ENCODE data around the gene PRMT2.

The PRMT2 gene

DNA sequence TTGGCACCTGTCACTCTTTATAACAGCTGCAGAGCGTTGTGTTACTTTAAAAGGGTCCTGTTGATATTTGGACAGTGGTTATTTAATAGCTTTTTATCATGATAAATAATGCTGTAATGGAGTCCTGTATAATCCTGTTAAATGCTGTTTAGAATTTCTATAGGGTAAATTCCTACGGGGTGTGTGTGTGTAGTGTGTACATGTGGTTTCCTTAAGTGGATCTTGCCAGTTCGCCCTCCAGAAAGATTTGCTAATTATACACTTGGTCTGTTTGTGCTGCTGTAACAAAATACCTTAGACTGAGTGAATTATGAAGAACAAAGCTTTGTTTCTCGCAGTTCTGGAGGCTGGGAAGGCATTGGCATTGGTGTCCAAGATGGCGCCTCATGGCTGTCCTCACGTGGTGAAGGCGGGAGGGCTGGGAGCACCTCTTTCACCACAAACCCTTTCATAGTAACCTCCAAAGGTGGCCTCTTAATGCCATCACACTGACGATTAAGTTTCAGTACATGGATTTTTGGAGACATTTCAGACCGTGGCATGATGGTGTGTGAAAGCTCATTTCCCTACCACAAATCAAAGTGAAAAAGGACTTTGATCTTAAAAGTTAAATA is 11.2 kb downstream of the PRMT2 start:
- DNase-seq, result no peak
- Histone ChIP-seq H3K27me3 (replicated peaks) (no peaks in the 10 kb centered on the region), H3K4me3 (ENCODE audit: low read depth, low read length) (no peak overlapping the region), H3K27ac (no peak overlapping the region), H3K36me3 (replicated peaks) (peaks cover 64% of the 10 kb centered on the region)
- TF ChIP-seq, protein P1, sequence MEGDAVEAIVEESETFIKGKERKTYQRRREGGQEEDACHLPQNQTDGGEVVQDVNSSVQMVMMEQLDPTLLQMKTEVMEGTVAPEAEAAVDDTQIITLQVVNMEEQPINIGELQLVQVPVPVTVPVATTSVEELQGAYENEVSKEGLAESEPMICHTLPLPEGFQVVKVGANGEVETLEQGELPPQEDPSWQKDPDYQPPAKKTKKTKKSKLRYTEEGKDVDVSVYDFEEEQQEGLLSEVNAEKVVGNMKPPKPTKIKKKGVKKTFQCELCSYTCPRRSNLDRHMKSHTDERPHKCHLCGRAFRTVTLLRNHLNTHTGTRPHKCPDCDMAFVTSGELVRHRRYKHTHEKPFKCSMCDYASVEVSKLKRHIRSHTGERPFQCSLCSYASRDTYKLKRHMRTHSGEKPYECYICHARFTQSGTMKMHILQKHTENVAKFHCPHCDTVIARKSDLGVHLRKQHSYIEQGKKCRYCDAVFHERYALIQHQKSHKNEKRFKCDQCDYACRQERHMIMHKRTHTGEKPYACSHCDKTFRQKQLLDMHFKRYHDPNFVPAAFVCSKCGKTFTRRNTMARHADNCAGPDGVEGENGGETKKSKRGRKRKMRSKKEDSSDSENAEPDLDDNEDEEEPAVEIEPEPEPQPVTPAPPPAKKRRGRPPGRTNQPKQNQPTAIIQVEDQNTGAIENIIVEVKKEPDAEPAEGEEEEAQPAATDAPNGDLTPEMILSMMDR (IDR thresholded peaks at IDR 0.05; ENCODE audit: low read depth, low read length, missing control alignments), result no peak
- in situ Hi-C loops (cut with HindIII; ENCODE audit: low pct_ligation_motif_present, low sequenced_read_pairs), result no loop called here

DNA sequence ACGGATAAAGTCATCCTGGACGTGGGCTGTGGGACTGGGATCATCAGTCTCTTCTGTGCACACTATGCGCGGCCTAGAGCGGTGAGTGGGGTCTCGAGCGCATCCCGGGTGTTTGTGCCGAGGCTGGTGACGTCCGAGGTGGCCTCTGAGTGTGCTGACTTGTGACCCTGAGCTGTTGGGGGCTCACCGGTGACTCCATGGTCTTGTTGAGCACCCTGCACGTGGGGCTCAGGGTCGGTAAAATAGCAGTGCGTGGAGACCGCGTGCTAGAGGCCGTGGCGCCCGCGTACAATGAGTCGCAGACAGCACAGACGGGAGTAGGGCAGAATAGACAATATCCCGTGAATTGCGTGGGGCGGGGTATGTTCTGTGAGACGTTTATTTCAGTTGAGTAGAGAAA is 13.1 kb downstream of the PRMT2 start:
- Histone ChIP-seq H3K27ac (no peak overlapping the region), H3K27me3 (replicated peaks) (no peaks in the 10 kb centered on the region), H3K36me3 (replicated peaks) (peaks cover 78% of the 10 kb centered on the region), H3K4me3 (ENCODE audit: low read depth, low read length) (no peak overlapping the region)
- TF ChIP-seq, protein P1 (IDR thresholded peaks at IDR 0.05; ENCODE audit: low read depth, low read length, missing control alignments), result no peak
- no peak for DNase-seq
- in situ Hi-C loops (cut with HindIII; ENCODE audit: low pct_ligation_motif_present, low sequenced_read_pairs), result no loop called here

DNA sequence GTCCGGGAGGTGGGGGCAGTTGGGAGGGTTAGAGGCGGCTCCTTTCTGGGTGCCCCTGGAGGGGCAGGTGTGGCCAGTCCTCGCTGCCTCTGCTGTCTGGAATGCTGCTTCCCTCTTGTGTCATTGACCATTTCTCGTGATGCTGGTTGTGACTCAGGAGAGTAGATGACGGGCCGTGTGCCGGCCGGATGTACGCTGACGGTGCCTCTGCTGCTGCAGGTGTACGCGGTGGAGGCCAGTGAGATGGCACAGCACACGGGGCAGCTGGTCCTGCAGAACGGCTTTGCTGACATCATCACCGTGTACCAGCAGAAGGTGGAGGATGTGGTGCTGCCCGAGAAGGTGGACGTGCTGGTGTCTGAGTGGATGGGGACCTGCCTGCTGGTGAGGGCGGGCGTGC is 13.9 kb downstream of the PRMT2 start:
- H3K27ac ChIP-seq, result no peak overlapping the region
- DNase-seq, result no peak
- peaks cover 78% of the 10 kb centered on the region for H3K36me3 ChIP-seq (replicated peaks)
- in situ Hi-C loops (cut with HindIII; ENCODE audit: low pct_ligation_motif_present, low sequenced_read_pairs), result no loop called here
- no peak overlapping the region for H3K4me3 ChIP-seq (ENCODE audit: low read depth, low read length)
- H3K27me3 ChIP-seq (replicated peaks), result no peaks in the 10 kb centered on the region
- TF ChIP-seq, protein P1 (IDR thresholded peaks at IDR 0.05; ENCODE audit: low read depth, low read length, missing control alignments), result no peak

DNA sequence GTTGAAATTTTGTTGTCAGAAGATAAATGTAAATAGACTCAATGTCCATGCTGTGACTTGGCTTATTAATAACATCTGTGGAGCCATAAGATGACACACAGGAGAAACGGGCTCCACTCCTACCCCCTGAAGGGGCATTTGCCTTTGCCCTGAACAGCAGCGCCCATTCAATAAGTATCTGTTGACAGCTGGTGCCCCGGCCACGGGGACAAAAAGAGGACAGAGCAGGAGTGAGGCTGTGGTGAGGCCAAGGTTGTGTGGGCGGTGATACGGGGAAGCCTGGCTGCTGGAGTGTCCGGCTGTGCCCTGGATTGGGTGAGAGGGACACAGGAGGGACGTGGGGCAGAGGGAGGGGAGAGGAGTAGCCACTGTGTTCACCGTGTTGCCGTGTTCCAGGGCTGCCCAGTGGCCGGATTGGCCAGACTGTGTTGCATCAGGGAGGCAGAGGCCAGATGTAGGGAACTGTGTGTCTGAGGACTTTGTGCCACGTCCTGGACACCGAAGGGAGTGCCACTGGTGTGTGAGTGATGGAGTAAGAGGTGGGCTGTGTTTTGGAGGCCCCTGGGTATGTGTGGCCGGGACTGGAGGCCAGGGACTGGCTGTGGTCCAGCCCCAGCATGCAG is 15.1 kb downstream of the PRMT2 start:
- in situ Hi-C loops (cut with HindIII; ENCODE audit: low pct_ligation_motif_present, low sequenced_read_pairs), result no loop called here
- H3K36me3 ChIP-seq (replicated peaks), result peaks cover 81% of the 10 kb centered on the region
- no peak overlapping the region for H3K4me3 ChIP-seq (ENCODE audit: low read depth, low read length)
- H3K27ac ChIP-seq, result no peak overlapping the region
- no peak for DNase-seq
- TF ChIP-seq, protein P1 (IDR thresholded peaks at IDR 0.05; ENCODE audit: low read depth, low read length, missing control alignments), result no peak
- no peaks in the 10 kb centered on the region for H3K27me3 ChIP-seq (replicated peaks)

DNA sequence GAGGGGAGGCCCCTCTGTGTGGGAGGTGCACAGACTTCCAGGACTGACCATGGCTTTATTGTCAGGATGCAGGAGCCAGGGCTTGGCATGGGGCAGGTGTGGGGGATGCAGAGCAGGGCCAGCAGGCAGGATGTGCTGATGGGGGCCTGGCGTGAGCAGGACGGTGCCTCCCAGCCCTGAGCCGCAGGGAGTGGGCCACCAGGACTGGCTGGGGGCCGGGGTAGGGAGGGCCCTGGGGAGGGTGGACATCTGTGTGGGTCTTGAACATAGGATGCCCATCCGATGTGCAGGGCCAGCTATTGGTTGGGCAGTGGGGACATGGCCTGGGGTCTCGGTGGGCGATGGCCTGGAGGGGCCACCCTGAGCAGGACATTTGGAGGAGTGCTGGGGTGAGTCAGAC is 15.6 kb downstream of the PRMT2 start:
- in situ Hi-C loops (cut with HindIII; ENCODE audit: low pct_ligation_motif_present, low sequenced_read_pairs), result no loop called here
- TF ChIP-seq, protein P1 (IDR thresholded peaks at IDR 0.05; ENCODE audit: low read depth, low read length, missing control alignments), result no peak
- H3K36me3 ChIP-seq (replicated peaks), result peaks cover 80% of the 10 kb centered on the region
- H3K4me3 ChIP-seq (ENCODE audit: low read depth, low read length), result no peak overlapping the region
- DNase-seq, result no peak
- H3K27me3 ChIP-seq (replicated peaks), result no peaks in the 10 kb centered on the region
- H3K27ac ChIP-seq, result no peak overlapping the region

DNA sequence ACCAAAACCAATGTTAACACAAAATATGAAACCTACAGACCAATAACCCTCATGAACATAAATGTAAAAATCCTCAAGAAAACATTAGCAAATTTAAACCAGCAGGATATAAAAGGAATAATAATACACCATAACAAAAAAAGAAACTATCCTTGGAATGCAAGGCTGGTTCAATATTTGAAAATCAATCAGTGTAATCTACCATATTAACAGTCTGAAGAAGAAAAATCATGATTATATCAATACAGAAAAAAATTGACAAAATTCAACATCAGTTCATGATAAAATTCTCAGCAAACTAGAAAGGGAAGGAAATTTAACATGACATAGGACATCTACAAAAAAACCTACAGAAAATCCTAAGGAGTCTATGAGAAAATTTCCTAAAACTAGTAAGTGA is 19.8 kb downstream of the PRMT2 start:
- Histone ChIP-seq H3K4me3 (ENCODE audit: low read depth, low read length) (no peak overlapping the region), H3K27ac (no peak overlapping the region), H3K36me3 (replicated peaks) (peaks cover 48% of the 10 kb centered on the region), H3K27me3 (replicated peaks) (no peaks in the 10 kb centered on the region)
- no peak for DNase-seq
- in situ Hi-C loops (cut with HindIII; ENCODE audit: low pct_ligation_motif_present, low sequenced_read_pairs), result no loop called here
- TF ChIP-seq, protein P1 (IDR thresholded peaks at IDR 0.05; ENCODE audit: low read depth, low read length, missing control alignments), result no peak
